Suprapubic skin (tissue), 3 donors: ENCODE measurements around the gene GMDS.

ENCODE experiments used
- CTCF ChIP-seq, 2 donors: fragments of 200-600 bp in 1 of 2; fragments of 450-650 bp in 1 of 2; sonication (generic) in 1 of 2; IDR thresholded peaks; one replicate each; pipeline ENCODE4 v1.5.1; 2016 to 2019; ENCODE audit warnings: antibody characterized with exemption in 2 of 2, mild to moderate bottlenecking in 1 of 2, moderate library complexity in 1 of 2
- POLR2A ChIP-seq, 2 donors: fragments of 450-650 bp; IDR thresholded peaks; one replicate each; pipeline ENCODE4 v1.6.1; 2017; ENCODE audit warnings: antibody characterized with exemption in 2 of 2, mild to moderate bottlenecking in 2 of 2, moderate library complexity in 2 of 2

- TF ChIP-seq CTCF (IDR thresholded peaks at IDR 0.05) (no peak), POLR2A (IDR thresholded peaks at IDR 0.05) (no peak)
Observed at GRCh38 chr6:1586861-1587450, 658.4 kb downstream of the GMDS start.
